ENCODE data around the gene INO80C.

The INO80C gene

DNA sequence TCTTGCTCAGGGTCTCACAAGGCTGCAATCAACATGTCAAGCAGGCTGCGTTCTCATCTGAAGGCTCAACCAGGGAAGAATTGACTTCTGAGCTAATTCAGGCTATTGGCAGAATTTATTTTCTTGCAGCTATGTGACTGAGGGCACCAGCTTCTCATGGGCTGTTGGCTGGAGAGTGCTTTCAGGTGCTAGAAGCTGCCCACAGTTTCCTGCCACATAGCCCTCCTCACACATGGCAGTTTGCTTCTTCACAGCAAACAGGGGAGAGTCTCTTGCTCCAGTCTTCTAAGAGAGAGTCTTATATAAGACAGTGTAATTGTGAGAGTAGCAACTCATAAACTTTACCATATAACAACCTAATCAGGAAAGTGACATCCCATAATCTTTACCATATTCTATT lies 37.5 kb upstream of the INO80C start:
- no peak for TF ChIP-seq EZH2 (IDR thresholded peaks at IDR 0.05; ENCODE audit: borderline replicate concordance, low read depth, low read length, severe bottlenecking)
- TF ChIP-seq, protein P1, sequence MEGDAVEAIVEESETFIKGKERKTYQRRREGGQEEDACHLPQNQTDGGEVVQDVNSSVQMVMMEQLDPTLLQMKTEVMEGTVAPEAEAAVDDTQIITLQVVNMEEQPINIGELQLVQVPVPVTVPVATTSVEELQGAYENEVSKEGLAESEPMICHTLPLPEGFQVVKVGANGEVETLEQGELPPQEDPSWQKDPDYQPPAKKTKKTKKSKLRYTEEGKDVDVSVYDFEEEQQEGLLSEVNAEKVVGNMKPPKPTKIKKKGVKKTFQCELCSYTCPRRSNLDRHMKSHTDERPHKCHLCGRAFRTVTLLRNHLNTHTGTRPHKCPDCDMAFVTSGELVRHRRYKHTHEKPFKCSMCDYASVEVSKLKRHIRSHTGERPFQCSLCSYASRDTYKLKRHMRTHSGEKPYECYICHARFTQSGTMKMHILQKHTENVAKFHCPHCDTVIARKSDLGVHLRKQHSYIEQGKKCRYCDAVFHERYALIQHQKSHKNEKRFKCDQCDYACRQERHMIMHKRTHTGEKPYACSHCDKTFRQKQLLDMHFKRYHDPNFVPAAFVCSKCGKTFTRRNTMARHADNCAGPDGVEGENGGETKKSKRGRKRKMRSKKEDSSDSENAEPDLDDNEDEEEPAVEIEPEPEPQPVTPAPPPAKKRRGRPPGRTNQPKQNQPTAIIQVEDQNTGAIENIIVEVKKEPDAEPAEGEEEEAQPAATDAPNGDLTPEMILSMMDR (IDR thresholded peaks at IDR 0.05; ENCODE audit: borderline replicate concordance, extremely low read depth, low read length, poor library complexity, severe bottlenecking), result no peak
- DNase-seq, result peak; percentile 8
- H3K4me3 ChIP-seq (ENCODE audit: low read depth in 1 of 2, low read length in 2 of 2), result no peak overlapping the region

DNA sequence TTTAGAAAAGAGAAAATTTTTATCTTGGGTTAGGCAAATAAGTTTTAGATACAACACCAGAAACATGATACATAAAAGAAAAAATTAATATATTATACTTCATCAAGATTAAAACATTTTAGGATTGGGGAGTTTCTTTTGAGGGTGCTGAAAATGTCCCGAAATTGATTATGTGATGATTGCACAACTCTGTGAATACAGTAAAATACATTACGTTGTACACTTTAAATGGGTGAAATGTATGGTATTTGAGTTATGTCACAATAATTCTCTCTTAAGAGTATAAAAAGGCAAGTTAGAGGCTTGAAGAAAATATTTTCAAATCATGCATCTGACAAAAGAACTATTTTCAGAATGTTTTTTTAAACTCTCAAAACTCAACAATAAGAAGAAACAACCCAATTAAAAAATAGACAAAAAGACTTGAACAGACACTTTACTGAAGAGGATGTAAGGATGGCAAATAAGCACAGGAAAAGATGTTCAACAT lies 36.2 kb upstream of the INO80C start:
- H3K27me3 ChIP-seq (ENCODE audit: insufficient read depth, low read length, poor library complexity), result no peaks in the 10 kb centered on the region
- H3K4me3 ChIP-seq (ENCODE audit: low read depth in 1 of 2, low read length in 2 of 2), result no peak overlapping the region
- H3K4me2 ChIP-seq (ENCODE audit: insufficient read depth, low read length), result no peak overlapping the region
- H3K9ac ChIP-seq (ENCODE audit: low read depth, low read length), result no peak overlapping the region
- no peak for ATAC-seq (ENCODE audit: insufficient read depth, low read depth)
- H3K79me2 ChIP-seq (ENCODE audit: insufficient read depth, low read length), result no peaks in the 10 kb centered on the region
- no peak for DNase-seq
- no peak for TF ChIP-seq EZH2 (IDR thresholded peaks at IDR 0.05; ENCODE audit: borderline replicate concordance, low read depth, low read length, severe bottlenecking)
- TF ChIP-seq, protein P1 (IDR thresholded peaks at IDR 0.05; ENCODE audit: borderline replicate concordance, extremely low read depth, low read length, poor library complexity, severe bottlenecking), result no peak
- no peaks in the 10 kb centered on the region for H3K4me1 ChIP-seq (ENCODE audit: insufficient read depth, low read length)
- no peak overlapping the region for H2AFZ ChIP-seq (ENCODE audit: low read depth, low read length)
- H3K36me3 ChIP-seq (ENCODE audit: insufficient read depth, low read length), result no peaks in the 10 kb centered on the region
- no peaks in the 10 kb centered on the region for H4K20me1 ChIP-seq (ENCODE audit: insufficient read depth, low read length)
- H3K27ac ChIP-seq (ENCODE audit: low read length), result no peak overlapping the region
- H3K9me3 ChIP-seq (ENCODE audit: insufficient read depth, low read length, severe bottlenecking), result no peaks in the 10 kb centered on the region

More for the DNA sequence above, 37.5 kb upstream of the INO80C start:
- no peaks in the 10 kb centered on the region for H3K27me3 ChIP-seq (ENCODE audit: insufficient read depth, low read length, poor library complexity)
- H3K27ac ChIP-seq (ENCODE audit: low read length), result no peak overlapping the region
- H3K36me3 ChIP-seq (ENCODE audit: insufficient read depth, low read length), result no peaks in the 10 kb centered on the region
- H3K9ac ChIP-seq (ENCODE audit: low read depth, low read length), result no peak overlapping the region
- no peak overlapping the region for H3K4me2 ChIP-seq (ENCODE audit: insufficient read depth, low read length)
- H2AFZ ChIP-seq (ENCODE audit: low read depth, low read length), result no peak overlapping the region
- peak; percentile 71; the same call in 2 of the 3 replicates for ATAC-seq (ENCODE audit: insufficient read depth, low read depth)
- H3K79me2 ChIP-seq (ENCODE audit: insufficient read depth, low read length), result no peaks in the 10 kb centered on the region
- no peaks in the 10 kb centered on the region for H3K4me1 ChIP-seq (ENCODE audit: insufficient read depth, low read length)
- H3K9me3 ChIP-seq (ENCODE audit: insufficient read depth, low read length, severe bottlenecking), result no peaks in the 10 kb centered on the region
- no peaks in the 10 kb centered on the region for H4K20me1 ChIP-seq (ENCODE audit: insufficient read depth, low read length)

DNA sequence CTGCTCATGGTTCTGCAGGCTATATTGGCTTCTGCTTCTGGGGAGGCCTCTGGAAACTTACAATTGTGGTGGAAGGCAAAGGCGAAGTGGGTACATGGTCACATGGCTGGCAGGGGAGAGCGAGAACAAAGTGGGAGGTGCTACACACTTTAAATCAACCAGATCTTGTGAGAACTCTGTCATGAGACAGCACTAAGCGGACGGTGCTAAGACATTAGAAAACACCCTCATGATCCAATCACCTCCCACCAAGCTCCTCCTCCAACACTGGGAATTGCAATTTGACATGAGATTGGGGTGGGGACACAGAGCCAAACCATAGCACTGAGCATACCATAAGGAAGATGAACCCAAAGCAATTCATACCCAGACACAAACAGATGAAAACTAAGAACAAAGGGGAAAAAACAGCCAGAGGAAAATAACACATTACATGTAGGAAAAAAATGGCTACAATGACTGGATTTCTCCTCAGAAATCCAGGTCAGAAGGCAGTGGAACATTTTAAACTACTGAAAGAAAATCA lies 31.1 kb upstream of the INO80C start:
- no peaks in the 10 kb centered on the region for H3K79me2 ChIP-seq (ENCODE audit: insufficient read depth, low read length)
- no peaks in the 10 kb centered on the region for H3K9me3 ChIP-seq (ENCODE audit: insufficient read depth, low read length, severe bottlenecking)
- no peak overlapping the region for H3K9ac ChIP-seq (ENCODE audit: low read depth, low read length)
- H4K20me1 ChIP-seq (ENCODE audit: insufficient read depth, low read length), result no peaks in the 10 kb centered on the region
- H3K36me3 ChIP-seq (ENCODE audit: insufficient read depth, low read length), result no peaks in the 10 kb centered on the region
- ATAC-seq (ENCODE audit: insufficient read depth, low read depth) (no peak), DNase-seq (no peak)
- no peak overlapping the region for H3K27ac ChIP-seq (ENCODE audit: low read length)
- H3K4me2 ChIP-seq (ENCODE audit: insufficient read depth, low read length), result no peak overlapping the region
- H3K27me3 ChIP-seq (ENCODE audit: insufficient read depth, low read length, poor library complexity), result no peaks in the 10 kb centered on the region
- H3K4me3 ChIP-seq (ENCODE audit: low read depth in 1 of 2, low read length in 2 of 2), result no peak overlapping the region
- TF ChIP-seq, protein P1 (IDR thresholded peaks at IDR 0.05; ENCODE audit: borderline replicate concordance, extremely low read depth, low read length, poor library complexity, severe bottlenecking), result no peak
- no peak for TF ChIP-seq EZH2 (IDR thresholded peaks at IDR 0.05; ENCODE audit: borderline replicate concordance, low read depth, low read length, severe bottlenecking)
- H3K4me1 ChIP-seq (ENCODE audit: insufficient read depth, low read length), result no peaks in the 10 kb centered on the region
- no peak overlapping the region for H2AFZ ChIP-seq (ENCODE audit: low read depth, low read length)

Measured in DND-41 (cell line).